HG02938 (cell line): ENCODE results near the gene ELMO1.

ENCODE experiments used
- ATAC-seq: cut with Tn5 transposase; IDR thresholded peaks from one replicate; pipeline ENCODE4 v1.9.1; 2021; ENCODE audit warnings: mild to moderate bottlenecking, moderate library complexity; ENCODE audit not compliant: unreplicated experiment

The ELMO1 gene

DNA sequence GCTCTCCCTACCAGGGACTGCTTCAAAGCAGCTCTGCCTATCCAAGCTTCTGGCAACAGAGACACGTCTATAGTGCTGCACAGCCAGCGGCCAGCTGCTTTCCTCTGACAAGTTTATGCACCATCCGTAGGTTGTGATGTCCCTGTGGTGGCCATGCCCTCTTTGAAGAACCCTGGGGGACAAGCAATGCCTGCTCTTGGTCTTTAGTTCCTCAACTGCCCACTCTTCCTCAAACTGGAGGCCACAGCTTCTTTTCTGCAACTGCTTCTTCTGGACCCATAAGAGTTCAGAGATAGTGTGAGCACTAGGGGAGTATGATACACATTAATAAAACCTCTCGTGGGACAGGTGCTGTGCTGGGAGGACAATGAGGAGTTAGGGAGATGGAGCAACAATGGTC lies 164.9 kb downstream of the ELMO1 start:
- no peak for ATAC-seq

- ATAC-seq: no peak
Measured at GRCh38 chr7:37282927-37283326, 165.7 kb downstream of the ELMO1 start.

GRCh38 chr7:37282093-37282444 lies 166.6 kb downstream of the ELMO1 start:
- no peak for ATAC-seq

DNA sequence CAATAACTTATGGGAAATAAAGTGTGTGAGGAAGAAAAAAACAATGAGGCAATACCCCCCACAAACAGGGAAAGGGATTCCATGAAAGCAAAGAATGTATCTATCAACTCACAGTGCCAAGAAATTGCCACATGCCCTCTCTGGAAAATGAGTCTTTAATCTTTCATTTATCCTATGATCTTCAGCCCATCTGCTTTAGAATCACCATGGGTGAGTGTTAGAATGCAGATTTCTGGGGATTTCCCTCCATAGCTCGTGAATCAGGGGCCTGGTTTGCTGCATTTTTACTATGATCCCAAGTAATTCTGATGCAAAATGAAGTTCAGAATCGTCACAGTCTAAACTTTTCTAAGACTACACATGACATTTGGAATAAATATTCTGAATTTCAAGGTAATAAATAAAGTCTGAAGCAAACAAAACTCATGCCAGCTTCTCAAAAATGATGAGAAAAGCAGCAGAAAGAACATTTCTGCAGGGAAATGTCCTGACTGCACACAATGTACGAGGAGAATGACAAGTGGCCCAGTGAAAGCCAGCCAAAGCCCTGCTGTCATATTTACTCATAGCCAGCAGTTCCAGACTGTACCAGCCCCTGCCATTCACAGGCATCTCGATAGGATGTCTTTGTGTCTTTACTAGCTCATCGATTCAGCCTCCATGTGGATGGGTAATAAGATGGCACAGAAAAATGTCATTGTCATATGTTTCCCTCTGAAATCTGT lies 167.1 kb downstream of the ELMO1 start:
- ATAC-seq: no peak

DNA sequence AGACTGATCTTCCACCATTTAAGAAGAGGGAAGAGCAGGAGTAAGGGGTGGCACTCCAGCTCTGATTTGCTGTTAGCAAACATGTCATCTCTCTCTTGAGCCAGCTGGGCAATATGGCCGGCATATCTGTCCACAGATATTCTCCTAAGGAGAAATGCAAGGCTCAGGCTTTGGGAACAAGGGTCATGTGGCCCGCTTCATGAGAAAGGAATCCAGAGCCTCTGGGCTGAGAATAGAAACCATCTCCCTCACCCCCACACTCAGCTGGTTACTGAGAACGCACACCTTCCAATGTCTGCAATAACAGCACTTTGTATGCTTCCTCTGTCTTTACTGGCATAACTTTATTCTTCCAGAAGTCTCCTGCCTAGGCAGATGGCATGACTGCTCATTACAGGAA lies 171.2 kb downstream of the ELMO1 start:
- no peak for ATAC-seq

- no peak for ATAC-seq
Measured at GRCh38 chr7:37275078-37275710, 173.5 kb downstream of the ELMO1 start.

- ATAC-seq: no peak
Measured at GRCh38 chr7:37273891-37274290, 174.8 kb downstream of the ELMO1 start.

DNA sequence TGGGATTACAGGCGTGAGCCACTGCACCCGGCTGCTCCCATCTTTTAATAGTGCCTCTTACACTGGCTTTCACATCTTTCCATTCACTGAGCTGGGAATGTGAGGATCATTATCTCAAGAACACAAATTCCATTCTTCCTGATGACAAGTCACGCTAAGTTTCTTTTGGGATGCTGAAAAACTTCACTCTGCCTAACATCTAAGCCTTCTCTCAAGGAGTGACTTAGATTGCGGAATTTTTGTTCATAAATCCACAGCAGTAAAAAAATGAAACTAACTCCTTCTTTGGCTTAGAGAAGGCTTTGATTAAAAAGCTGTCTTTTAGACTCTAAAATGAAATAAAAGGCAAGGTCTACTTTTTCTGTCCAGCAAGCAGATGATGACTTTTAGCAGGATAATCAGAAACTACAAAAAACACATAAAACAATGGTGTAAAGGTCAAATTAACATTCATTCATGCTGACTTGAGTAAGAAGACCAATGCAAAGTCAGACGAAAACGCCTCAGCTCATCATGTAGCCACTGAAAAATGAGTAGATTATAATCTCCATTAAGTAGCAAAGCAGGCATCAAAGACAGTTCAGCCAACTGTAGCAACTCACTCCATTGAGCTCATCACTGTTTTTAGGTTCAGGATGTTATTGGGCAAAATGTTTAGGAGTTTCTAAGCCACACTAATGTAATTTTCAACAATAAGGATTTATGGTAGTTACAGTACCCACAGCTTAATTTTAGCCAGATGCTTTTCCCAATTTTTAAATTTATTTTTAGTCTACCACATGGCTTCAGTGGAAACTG lies 178.8 kb downstream of the ELMO1 start:
- no peak for ATAC-seq

DNA sequence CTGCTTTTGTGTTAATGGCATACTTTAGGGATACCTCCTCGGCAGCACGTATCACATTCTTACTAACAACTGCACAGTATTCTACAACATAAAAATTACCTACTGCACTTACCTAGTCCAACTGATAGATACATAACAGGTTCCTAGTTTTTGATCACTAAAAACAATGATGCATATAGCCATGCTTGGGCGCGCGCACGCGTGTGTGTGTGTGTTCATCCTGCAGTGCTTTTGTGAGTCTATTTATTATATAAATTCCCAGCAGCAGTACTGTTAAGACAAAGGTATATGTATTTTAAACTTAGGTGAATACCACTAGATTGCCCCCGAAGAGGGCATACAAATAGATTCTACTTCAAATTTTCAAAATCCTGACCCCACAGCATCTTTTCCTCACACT lies 181.4 kb downstream of the ELMO1 start:
- ATAC-seq: no peak

DNA sequence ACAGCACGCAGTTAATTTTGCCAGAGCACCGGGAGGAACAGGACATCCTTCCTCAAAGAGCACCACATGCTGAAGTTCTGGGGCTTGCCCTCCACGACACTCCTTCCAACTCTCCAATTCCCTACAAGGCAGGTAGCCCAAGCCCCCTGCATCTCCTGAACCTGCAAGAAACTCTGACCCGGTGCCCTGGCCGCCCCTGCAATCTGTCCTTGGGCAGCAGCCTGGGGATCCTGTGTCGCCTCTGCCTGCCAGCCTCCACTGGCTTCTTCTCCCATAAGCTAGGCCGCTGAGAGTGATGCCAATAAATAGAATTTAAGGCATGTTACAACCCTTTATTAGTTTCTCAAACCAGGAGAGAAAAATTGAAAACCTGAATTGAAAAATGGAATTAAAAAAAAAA lies 182.8 kb downstream of the ELMO1 start:
- ATAC-seq: no peak

DNA sequence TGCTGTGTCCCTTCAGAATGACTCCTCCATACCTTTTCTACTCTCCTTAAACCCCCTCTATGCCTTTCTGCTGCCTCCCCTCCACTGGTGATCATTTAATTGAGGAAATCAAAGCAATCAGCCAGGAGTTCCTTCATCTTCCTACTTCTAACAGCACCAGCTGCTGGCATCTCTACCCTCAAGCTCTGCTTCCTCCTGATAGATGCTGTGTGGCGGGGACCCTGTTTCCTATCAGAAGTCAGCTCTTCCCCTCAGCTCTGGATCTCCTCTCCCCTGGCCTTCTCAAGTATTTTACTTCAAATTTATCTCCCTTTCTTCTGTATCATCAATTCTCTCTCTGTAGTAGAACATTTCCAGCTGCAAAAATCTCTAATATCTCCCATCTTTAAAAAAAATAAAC lies 183.7 kb downstream of the ELMO1 start:
- no peak for ATAC-seq

- ATAC-seq: no peak
Measured at GRCh38 chr7:37262181-37262580, 186.5 kb downstream of the ELMO1 start.

DNA sequence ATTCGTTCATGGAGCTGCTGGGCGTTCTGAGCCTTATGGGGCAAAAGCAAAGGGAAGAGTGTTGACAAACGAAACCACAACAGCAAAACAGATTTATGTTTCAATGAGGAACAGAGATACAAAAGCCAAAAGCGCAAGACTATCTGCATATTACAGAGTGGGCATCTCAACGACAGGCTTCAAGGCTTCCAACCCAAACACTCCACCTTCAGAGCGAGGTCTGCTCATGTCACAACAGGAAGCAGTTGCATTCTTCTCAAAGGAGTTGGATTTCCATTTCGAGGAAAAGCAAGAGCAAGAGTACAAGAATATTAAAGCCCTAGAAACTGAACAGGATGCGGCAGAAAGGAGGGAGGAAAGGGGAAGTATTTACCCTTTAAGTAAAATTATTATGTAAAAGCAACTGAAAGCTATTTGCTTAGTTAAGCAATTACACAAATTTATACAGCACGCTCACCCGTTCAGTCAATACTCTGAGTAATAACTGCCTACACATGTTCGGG lies 189.3 kb downstream of the ELMO1 start:
- no peak for ATAC-seq

GRCh38 chr7:37256631-37257030 lies 192.0 kb downstream of the ELMO1 start:
- ATAC-seq: no peak

DNA sequence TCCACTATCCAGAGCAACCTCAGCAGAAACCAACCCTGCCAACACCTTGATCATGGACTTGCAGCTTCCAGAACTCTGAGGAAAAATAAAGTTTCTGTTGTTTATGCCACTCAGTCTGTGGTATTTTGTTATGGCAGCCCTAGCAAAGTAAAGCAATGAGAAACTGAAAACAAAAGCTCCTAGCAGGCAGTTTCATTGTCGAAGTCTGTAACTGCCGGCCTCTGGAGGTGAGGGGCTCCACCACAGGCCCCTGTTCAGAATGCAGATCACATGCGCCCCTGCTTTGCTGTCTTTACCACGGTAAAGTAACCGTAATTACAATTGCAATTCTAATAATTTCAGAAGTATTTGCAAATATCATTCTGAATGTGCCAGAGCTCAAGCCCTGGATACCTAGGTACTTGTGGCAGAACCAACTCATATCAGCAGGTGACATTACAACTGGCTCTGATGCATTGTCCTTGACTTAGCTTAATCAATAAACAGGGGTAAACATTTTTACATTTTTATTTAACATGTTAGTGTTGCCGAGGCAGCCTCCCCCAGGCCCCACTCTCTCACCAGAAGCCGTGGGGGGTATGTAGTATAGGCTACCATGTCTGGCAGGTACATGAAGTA lies 193.2 kb downstream of the ELMO1 start:
- no peak for ATAC-seq

DNA sequence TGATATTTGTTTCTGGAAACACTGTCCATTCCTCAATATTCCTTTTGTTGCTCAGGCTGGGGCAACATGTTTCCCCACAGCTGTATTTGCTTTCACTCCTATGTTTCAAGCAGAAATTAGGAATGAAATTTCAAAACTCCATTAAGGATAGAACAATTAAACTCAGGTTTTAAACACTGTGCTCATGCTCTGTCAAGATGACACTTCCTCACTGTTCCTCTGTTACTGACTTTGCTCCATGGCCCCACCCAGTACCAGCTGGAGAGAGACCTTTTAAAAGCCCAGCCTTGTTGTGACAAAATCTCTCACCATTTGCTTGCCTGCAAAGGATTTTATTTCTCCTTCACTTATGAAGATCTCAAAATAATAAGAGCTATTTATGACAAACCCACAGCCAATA lies 197.4 kb downstream of the ELMO1 start:
- no peak for ATAC-seq

DNA sequence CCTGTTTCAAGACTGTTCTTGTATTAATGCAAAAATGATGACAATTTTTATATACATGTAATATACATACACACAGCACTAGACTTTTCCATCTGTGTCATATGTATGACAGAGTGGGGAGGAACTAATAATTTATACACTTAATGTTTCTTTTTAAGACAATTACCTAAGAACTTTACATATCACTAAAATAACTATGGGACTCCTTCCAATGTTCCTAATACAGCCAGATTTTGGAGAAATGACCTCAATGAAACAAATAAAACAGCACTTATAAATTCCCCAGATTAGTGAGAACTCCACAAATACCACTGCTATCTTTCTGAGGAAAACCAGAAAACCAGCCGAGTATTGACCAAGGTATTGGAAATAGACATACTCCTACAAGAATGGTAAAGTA lies 199.4 kb downstream of the ELMO1 start:
- ATAC-seq: no peak

DNA sequence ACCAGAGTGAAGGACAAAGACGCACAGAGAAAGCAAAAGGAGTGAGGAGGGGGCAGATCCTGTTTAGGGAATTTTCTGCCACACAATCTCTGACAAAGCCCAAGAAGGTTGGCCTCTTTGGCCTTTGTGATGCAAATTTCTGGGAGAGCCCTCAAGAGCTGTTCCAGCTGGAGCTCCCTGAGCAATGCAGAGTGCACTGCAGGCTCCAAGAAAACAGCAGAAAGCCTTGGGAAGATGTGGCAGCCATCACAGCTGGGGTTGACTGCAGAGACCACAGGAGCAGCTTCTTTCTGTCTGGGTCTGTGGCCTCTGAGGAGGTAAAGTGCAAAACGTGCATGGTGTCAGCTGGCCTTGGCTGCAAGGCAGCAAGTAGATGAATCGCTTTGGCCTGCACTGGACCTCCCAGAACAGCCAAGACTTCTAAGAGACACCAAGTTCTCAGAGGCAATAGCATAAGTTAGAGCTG lies 200.2 kb downstream of the ELMO1 start:
- no peak for ATAC-seq

GRCh38 chr7:37247861-37248260 lies 200.8 kb downstream of the ELMO1 start:
- no peak for ATAC-seq

DNA sequence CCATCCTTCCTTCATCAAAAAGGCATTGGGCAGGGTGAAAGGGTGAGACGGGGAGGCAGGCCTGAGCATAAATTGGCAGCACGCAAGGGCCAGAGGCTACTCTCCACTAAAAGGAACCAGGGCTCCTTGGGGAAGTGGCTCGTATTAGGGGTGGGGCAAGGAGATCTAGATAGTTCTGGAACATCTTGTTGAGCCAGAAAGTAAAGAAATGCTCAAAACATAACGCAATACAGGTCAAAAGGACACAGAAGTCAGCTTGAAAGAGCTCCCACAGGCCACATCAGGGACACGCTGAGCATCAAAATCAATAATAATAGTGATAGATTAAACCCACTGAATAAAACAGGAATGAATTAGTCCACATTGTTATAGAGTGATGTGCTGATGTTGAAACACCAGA lies 203.1 kb downstream of the ELMO1 start:
- ATAC-seq: no peak

DNA sequence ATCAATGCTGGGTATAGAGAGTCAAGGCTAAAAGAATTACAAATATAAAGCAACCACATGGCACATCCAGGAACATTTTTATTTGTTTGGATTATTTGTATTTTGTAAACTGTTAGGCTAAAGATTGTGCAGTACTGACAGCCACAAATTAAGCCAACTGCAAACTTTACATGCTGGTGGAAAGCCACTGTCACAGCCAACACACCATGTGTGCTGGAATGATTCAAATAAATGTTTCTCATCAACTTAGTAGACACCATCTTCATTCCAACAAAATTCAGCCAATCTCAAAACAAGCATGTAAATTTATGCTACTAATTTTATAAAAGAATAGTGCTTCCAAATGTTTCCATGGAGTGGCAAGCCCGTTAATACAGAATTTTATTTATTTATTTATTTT lies 211.8 kb downstream of the ELMO1 start:
- no peak for ATAC-seq
